ENCODE results near the gene F2.

Gene F2

GRCh38 chr11:46743693-46744339, 24.8 kb downstream of the F2 start:
- no peak overlapping the region for H3K27ac ChIP-seq (ENCODE audit: low read length)

GRCh38 chr11:46745328-46745727, 26.3 kb downstream of the F2 start:
- Histone ChIP-seq H3K9ac (ENCODE audit: low read length in 2 of 2) (no peak overlapping the region), H3K9me3 (ENCODE audit: control insufficient read depth in 2 of 2, low read length in 2 of 2) (no peaks in the 10 kb centered on the region), H3K36me3 (ENCODE audit: control insufficient read depth in 2 of 2, insufficient read depth in 2 of 2, low read length in 2 of 2) (peaks cover 52 to 53% of the 10 kb centered on the region in 2 donors), H3K27ac (ENCODE audit: low read length) (no peak overlapping the region), H3K4me1 (ENCODE audit: control insufficient read depth, insufficient read depth, low read length) (peaks cover 6% of the 10 kb centered on the region), H3K4me3 (ENCODE audit: low read length in 2 of 2) (no peak overlapping the region), H3K27me3 (ENCODE audit: control insufficient read depth in 1 of 2, insufficient read depth in 2 of 2, low read length in 2 of 2) (no peaks in the 10 kb centered on the region)

More at GRCh38 chr11:46743693-46744339, 24.8 kb downstream of the F2 start:
- H3K27me3 ChIP-seq (ENCODE audit: control insufficient read depth in 1 of 2, insufficient read depth in 2 of 2, low read length in 2 of 2) = no peaks in the 10 kb centered on the region
- H3K4me3 ChIP-seq (ENCODE audit: low read length in 2 of 2) = no peak overlapping the region
- peaks cover 6% of the 10 kb centered on the region for H3K4me1 ChIP-seq (ENCODE audit: control insufficient read depth, insufficient read depth, low read length)
- peaks cover 46 to 47% of the 10 kb centered on the region in 2 donors for H3K36me3 ChIP-seq (ENCODE audit: control insufficient read depth in 2 of 2, insufficient read depth in 2 of 2, low read length in 2 of 2)
- H3K9ac ChIP-seq (ENCODE audit: low read length in 2 of 2) = no peak overlapping the region
- no peaks in the 10 kb centered on the region for H3K9me3 ChIP-seq (ENCODE audit: control insufficient read depth in 2 of 2, low read length in 2 of 2)

DNA sequence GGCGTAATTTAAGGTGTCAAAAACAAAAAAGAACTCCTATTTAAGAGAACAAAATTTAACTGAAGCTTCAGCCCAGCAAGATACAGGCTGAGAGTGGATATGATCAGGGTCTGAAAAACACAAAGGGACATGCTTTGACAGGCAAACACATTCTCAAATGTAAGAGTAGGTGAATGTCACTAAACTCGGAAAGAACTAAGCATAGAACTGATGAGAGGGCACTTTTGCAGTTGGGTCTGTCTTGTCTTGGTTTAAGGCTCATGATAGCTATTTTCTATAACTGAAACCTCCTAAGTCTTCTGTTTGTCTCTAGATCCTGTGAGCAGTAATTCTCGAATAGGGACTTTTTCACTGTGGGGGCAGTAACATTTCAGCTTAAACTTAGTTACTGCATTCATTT, 27.0 kb downstream of the F2 start:
- H3K4me3 ChIP-seq (ENCODE audit: low read length in 2 of 2) = no peak overlapping the region
- H3K27ac ChIP-seq (ENCODE audit: low read length) = no peak overlapping the region
- peaks cover 6% of the 10 kb centered on the region for H3K4me1 ChIP-seq (ENCODE audit: control insufficient read depth, insufficient read depth, low read length)
- peaks cover 58 to 60% of the 10 kb centered on the region in 2 donors for H3K36me3 ChIP-seq (ENCODE audit: control insufficient read depth in 2 of 2, insufficient read depth in 2 of 2, low read length in 2 of 2)
- no peaks in the 10 kb centered on the region for H3K9me3 ChIP-seq (ENCODE audit: control insufficient read depth in 2 of 2, low read length in 2 of 2)
- no peaks in the 10 kb centered on the region for H3K27me3 ChIP-seq (ENCODE audit: control insufficient read depth in 1 of 2, insufficient read depth in 2 of 2, low read length in 2 of 2)
- H3K9ac ChIP-seq (ENCODE audit: low read length in 2 of 2) = no peak overlapping the region

DNA sequence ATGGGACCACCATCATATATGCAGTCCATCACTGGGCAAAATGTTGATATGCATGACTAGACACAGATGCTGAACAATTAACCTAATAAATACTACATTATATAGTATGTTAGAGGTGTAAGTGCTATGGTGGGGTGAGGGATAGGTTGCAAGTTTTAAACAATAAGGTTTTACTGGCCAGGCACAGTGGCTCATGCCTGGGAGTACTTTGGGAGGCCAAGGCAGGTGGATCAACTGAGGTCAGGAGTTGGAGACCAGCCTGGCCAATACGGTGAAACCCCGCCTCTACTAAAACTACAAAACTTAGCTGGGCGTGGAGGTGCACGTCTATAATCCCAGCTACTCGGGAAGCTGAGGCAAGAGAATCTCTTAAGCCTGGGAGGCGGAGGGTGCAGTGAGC, 28.1 kb downstream of the F2 start:
- Histone ChIP-seq H3K27me3 (ENCODE audit: control insufficient read depth in 1 of 2, insufficient read depth in 2 of 2, low read length in 2 of 2) (no peaks in the 10 kb centered on the region), H3K9ac (ENCODE audit: low read length in 2 of 2) (no peak overlapping the region), H3K36me3 (ENCODE audit: control insufficient read depth in 2 of 2, insufficient read depth in 2 of 2, low read length in 2 of 2) (peaks cover 59 to 65% of the 10 kb centered on the region in 2 donors), H3K9me3 (ENCODE audit: control insufficient read depth in 2 of 2, low read length in 2 of 2) (no peaks in the 10 kb centered on the region), H3K4me1 (ENCODE audit: control insufficient read depth, insufficient read depth, low read length) (peaks cover 6% of the 10 kb centered on the region), H3K4me3 (ENCODE audit: low read length in 2 of 2) (no peak overlapping the region), H3K27ac (ENCODE audit: low read length) (no peak overlapping the region)

DNA sequence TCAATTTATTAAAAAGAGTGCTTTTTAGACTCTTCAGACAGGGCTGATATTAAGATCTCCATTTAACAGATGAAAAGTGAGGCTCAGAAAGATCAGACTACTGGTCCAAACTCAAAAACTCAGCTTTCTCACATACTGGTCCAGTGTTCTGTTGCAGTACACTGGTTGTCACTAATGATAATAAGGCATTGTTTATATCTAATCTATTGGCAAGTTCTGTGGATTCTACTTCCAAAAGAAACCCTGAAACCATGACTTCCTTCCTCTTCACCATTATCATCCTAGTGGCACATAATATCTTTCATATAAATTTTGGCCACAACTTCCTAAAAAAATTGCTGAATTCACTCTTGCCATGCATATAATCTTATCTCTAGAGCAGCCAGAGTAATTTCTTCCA, 36.9 kb downstream of the F2 start:
- no peak overlapping the region for H3K27ac ChIP-seq (ENCODE audit: low read length)
- no peaks in the 10 kb centered on the region for H3K9me3 ChIP-seq (ENCODE audit: control insufficient read depth in 2 of 2, low read length in 2 of 2)
- H3K4me3 ChIP-seq (ENCODE audit: low read length in 2 of 2) = no peak overlapping the region
- peaks cover 49 to 51% of the 10 kb centered on the region in 2 donors for H3K36me3 ChIP-seq (ENCODE audit: control insufficient read depth in 2 of 2, insufficient read depth in 2 of 2, low read length in 2 of 2)
- no peaks in the 10 kb centered on the region for H3K27me3 ChIP-seq (ENCODE audit: control insufficient read depth in 1 of 2, insufficient read depth in 2 of 2, low read length in 2 of 2)
- no peak overlapping the region for H3K9ac ChIP-seq (ENCODE audit: low read length in 2 of 2)
- no peaks in the 10 kb centered on the region for H3K4me1 ChIP-seq (ENCODE audit: control insufficient read depth, insufficient read depth, low read length)

- Histone ChIP-seq H3K27ac (ENCODE audit: low read length) (no peak overlapping the region), H3K4me3 (ENCODE audit: low read length in 2 of 2) (no peak overlapping the region), H3K36me3 (ENCODE audit: control insufficient read depth in 2 of 2, insufficient read depth in 2 of 2, low read length in 2 of 2) (peaks cover 46 to 51% of the 10 kb centered on the region in 2 donors), H3K4me1 (ENCODE audit: control insufficient read depth, insufficient read depth, low read length) (no peaks in the 10 kb centered on the region), H3K27me3 (ENCODE audit: control insufficient read depth in 1 of 2, insufficient read depth in 2 of 2, low read length in 2 of 2) (no peaks in the 10 kb centered on the region), H3K9me3 (ENCODE audit: control insufficient read depth in 2 of 2, low read length in 2 of 2) (no peaks in the 10 kb centered on the region), H3K9ac (ENCODE audit: low read length in 2 of 2) (no peak overlapping the region)
Observed at GRCh38 chr11:46759196-46759595, 40.2 kb downstream of the F2 start.

DNA sequence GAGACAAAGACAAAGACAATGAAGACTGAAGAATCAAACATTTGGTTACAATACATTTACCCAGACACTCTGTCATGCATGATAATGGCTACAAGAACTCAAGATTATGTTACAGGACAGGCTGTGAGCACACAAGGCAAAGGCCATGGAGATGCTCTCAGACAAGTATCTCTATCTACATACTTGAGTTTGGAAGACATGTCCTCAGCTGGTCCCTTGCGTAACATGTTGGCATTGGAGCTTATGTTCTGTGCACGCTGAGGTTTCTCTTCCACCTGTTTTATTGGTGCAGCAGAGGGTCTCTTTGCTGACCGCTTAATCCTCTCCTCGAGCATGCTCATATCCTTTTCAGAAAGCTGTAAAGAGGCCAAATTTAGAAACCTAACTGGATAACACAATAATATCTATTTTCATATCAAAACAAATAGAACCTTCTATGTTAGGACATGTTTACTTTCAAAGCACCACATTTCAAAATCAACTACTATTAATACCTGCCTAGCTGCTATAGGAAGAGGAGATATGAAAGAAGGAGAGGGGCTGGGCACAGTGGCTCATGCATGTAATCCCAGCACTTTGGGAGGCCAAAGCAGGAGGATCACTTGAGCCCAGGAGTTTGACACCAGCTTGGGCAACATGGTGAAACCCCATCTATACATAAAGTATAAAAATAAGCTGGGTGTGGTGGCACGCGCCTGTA, 41.6 kb downstream of the F2 start:
- no peaks in the 10 kb centered on the region for H3K27me3 ChIP-seq (ENCODE audit: control insufficient read depth in 1 of 2, insufficient read depth in 2 of 2, low read length in 2 of 2)
- no peak overlapping the region for H3K27ac ChIP-seq (ENCODE audit: low read length)
- no peak overlapping the region for H3K4me3 ChIP-seq (ENCODE audit: low read length in 2 of 2)
- no peaks in the 10 kb centered on the region for H3K4me1 ChIP-seq (ENCODE audit: control insufficient read depth, insufficient read depth, low read length)
- H3K9me3 ChIP-seq (ENCODE audit: control insufficient read depth in 2 of 2, low read length in 2 of 2) = no peaks in the 10 kb centered on the region
- H3K36me3 ChIP-seq (ENCODE audit: control insufficient read depth in 2 of 2, insufficient read depth in 2 of 2, low read length in 2 of 2) = peaks cover 39 to 47% of the 10 kb centered on the region in 2 donors
- H3K9ac ChIP-seq (ENCODE audit: low read length in 2 of 2) = no peak overlapping the region

GRCh38 chr11:46761807-46762206, 42.8 kb downstream of the F2 start:
- H3K9me3 ChIP-seq (ENCODE audit: control insufficient read depth in 2 of 2, low read length in 2 of 2) = no peaks in the 10 kb centered on the region
- no peak overlapping the region for H3K27ac ChIP-seq (ENCODE audit: low read length)
- peaks cover 39 to 52% of the 10 kb centered on the region in 2 donors for H3K36me3 ChIP-seq (ENCODE audit: control insufficient read depth in 2 of 2, insufficient read depth in 2 of 2, low read length in 2 of 2)
- no peaks in the 10 kb centered on the region for H3K4me1 ChIP-seq (ENCODE audit: control insufficient read depth, insufficient read depth, low read length)
- no peaks in the 10 kb centered on the region for H3K27me3 ChIP-seq (ENCODE audit: control insufficient read depth in 1 of 2, insufficient read depth in 2 of 2, low read length in 2 of 2)
- no peak overlapping the region for H3K4me3 ChIP-seq (ENCODE audit: low read length in 2 of 2)
- H3K9ac ChIP-seq (ENCODE audit: low read length in 2 of 2) = no peak overlapping the region

GRCh38 chr11:46762248-46762647, 43.2 kb downstream of the F2 start:
- no peak overlapping the region for H3K9ac ChIP-seq (ENCODE audit: low read length in 2 of 2)
- no peak overlapping the region for H3K27ac ChIP-seq (ENCODE audit: low read length)
- no peaks in the 10 kb centered on the region for H3K27me3 ChIP-seq (ENCODE audit: control insufficient read depth in 1 of 2, insufficient read depth in 2 of 2, low read length in 2 of 2)
- no peaks in the 10 kb centered on the region for H3K4me1 ChIP-seq (ENCODE audit: control insufficient read depth, insufficient read depth, low read length)
- H3K36me3 ChIP-seq (ENCODE audit: control insufficient read depth in 2 of 2, insufficient read depth in 2 of 2, low read length in 2 of 2) = peaks cover 39 to 52% of the 10 kb centered on the region in 2 donors
- H3K9me3 ChIP-seq (ENCODE audit: control insufficient read depth in 2 of 2, low read length in 2 of 2) = no peaks in the 10 kb centered on the region
- H3K4me3 ChIP-seq (ENCODE audit: low read length in 2 of 2) = no peak overlapping the region

DNA sequence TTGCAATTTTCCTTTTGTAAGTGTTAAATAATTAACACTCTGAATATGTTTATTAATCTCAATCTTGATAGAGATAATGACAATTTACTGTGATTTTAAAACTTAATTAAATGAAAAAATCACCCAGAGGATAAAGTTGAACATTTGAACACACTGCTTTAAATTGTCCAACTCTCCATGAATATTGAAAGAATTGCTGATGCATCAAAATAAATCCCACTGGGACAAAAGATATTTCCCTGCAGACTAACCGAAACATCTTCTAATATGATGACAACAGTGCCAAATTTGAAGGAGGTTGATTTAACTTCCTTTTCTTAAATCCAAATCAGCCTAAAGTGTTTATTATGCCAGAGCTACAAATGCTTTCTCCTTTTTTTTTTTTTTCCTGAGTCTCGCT, 47.6 kb downstream of the F2 start:
- H3K4me3 ChIP-seq (ENCODE audit: low read length in 2 of 2) = no peak overlapping the region
- no peaks in the 10 kb centered on the region for H3K4me1 ChIP-seq (ENCODE audit: control insufficient read depth, insufficient read depth, low read length)
- H3K9me3 ChIP-seq (ENCODE audit: control insufficient read depth in 2 of 2, low read length in 2 of 2) = no peaks in the 10 kb centered on the region
- H3K27me3 ChIP-seq (ENCODE audit: control insufficient read depth in 1 of 2, insufficient read depth in 2 of 2, low read length in 2 of 2) = no peaks in the 10 kb centered on the region
- no peak overlapping the region for H3K27ac ChIP-seq (ENCODE audit: low read length)
- no peak overlapping the region for H3K9ac ChIP-seq (ENCODE audit: low read length in 2 of 2)
- H3K36me3 ChIP-seq (ENCODE audit: control insufficient read depth in 2 of 2, insufficient read depth in 2 of 2, low read length in 2 of 2) = peaks cover 31 to 45% of the 10 kb centered on the region in 2 donors

DNA sequence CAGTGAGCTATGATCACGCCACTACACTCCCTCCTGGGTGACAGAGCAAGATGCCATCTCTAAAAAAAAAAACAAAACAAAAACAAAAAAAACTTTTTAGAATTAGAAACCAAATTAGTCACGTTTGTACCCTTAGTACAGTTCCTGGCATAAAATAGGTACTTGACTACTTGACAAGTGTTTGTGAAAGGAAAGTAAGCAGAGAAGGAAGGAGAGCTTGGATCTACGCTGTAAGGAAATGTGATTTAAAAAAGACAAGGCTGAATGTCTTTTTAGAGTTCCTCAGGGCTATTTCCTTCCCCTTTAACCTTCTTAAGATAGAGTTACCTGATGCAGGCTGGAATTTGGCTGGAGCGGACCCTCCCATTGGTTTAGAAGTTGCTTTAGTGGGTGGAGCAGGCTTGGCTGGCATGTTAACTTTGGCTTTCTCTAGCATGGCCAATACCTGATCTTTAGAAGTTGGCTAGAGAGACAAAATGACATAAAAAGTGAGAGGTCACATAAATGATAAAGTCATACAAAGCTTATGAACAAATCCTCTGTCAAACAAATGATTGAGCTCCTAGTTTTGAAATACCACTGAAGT, 50.7 kb downstream of the F2 start:
- no peaks in the 10 kb centered on the region for H3K4me1 ChIP-seq (ENCODE audit: control insufficient read depth, insufficient read depth, low read length)
- peaks cover 21 to 31% of the 10 kb centered on the region in 2 donors for H3K36me3 ChIP-seq (ENCODE audit: control insufficient read depth in 2 of 2, insufficient read depth in 2 of 2, low read length in 2 of 2)
- no peak overlapping the region for H3K4me3 ChIP-seq (ENCODE audit: low read length in 2 of 2)
- H3K9me3 ChIP-seq (ENCODE audit: control insufficient read depth in 2 of 2, low read length in 2 of 2) = no peaks in the 10 kb centered on the region
- H3K27me3 ChIP-seq (ENCODE audit: control insufficient read depth in 1 of 2, insufficient read depth in 2 of 2, low read length in 2 of 2) = no peaks in the 10 kb centered on the region
- no peak overlapping the region for H3K27ac ChIP-seq (ENCODE audit: low read length)
- no peak overlapping the region for H3K9ac ChIP-seq (ENCODE audit: low read length in 2 of 2)
